ENCODE data around the gene AP5Z1.

AP5Z1 gene

GRCh38 chr7:4745971-4746919 is 29.2 kb upstream of the AP5Z1 start:
- no peak for DNase-seq

- DNase-seq, result no peak
These were observed 28.4 kb upstream of the AP5Z1 start for GRCh38 chr7:4747013-4747412.

GRCh38 chr7:4747746-4748145 is 27.7 kb upstream of the AP5Z1 start:
- DNase-seq, result no peak

GRCh38 chr7:4748231-4748681 is 27.2 kb upstream of the AP5Z1 start:
- DNase-seq, result no peak

- DNase-seq, result no peak
These were observed 26.1 kb upstream of the AP5Z1 start for GRCh38 chr7:4749363-4749762.

- no peak for DNase-seq
These were observed 25.6 kb upstream of the AP5Z1 start for GRCh38 chr7:4749798-4750197.

- DNase-seq, result no peak
These were observed 23.9 kb upstream of the AP5Z1 start for GRCh38 chr7:4751398-4751947.

GRCh38 chr7:4753598-4754432 is 21.6 kb upstream of the AP5Z1 start:
- no peak for DNase-seq

- DNase-seq, result no peak
These were observed 20.9 kb upstream of the AP5Z1 start for GRCh38 chr7:4754433-4755010.

- DNase-seq, result no peak
These were observed 20.4 kb upstream of the AP5Z1 start for GRCh38 chr7:4755045-4755444.

GRCh38 chr7:4758111-4758510 is 17.3 kb upstream of the AP5Z1 start:
- no peak for DNase-seq

- DNase-seq, result no peak
These were observed 16.6 kb upstream of the AP5Z1 start for GRCh38 chr7:4758791-4759190.

- DNase-seq, result no peak
These were observed 16.2 kb upstream of the AP5Z1 start for GRCh38 chr7:4759211-4759610.

GRCh38 chr7:4760952-4761351 is 14.5 kb upstream of the AP5Z1 start:
- DNase-seq, result no peak

- DNase-seq, result no peak
These were observed 13.0 kb upstream of the AP5Z1 start for GRCh38 chr7:4762121-4763055.

- DNase-seq, result no peak
These were observed 12.2 kb upstream of the AP5Z1 start for GRCh38 chr7:4763091-4763793.

- DNase-seq, result no peak
These were observed 11.6 kb upstream of the AP5Z1 start for GRCh38 chr7:4763794-4764185.

- DNase-seq, result no peak
These were observed 10.9 kb upstream of the AP5Z1 start for GRCh38 chr7:4764402-4765007.

GRCh38 chr7:4765776-4766490 is 9.5 kb upstream of the AP5Z1 start:
- no peak for DNase-seq
